K562 (cell line): ENCODE measurements around the gene MALSU1. TPM values are rescaled to one million over a fixed set of nuclear protein-coding genes. Genes with fewer than 3 reads are reported as not detected.

Experiments
- ATAC-seq: fragments of 200-7000 bp; cut with Tn5 transposase; 3 replicates; pipeline ENCODE4 v1.9.1; 2020; ENCODE audit warnings: moderate library complexity
- BruUV-seq: library from RNA; stranded (reverse); fragments of 400-500 nt; replicated peaks from 2 replicates; lab custom pipeline; 2021; lab: Mats Ljungman, UMichigan
- CTCF ChIA-PET: fragments of 300-600 bp; formaldehyde crosslinking; extraction: SDS; loops from one replicate; lab custom pipeline; 2021; ENCODE audit warnings: low intra/inter-chr PET ratio; lab: Yijun Ruan, JAX
- POLR2A ChIA-PET: fragments of 300-600, 350-650 bp; sonication (Branson Sonifier 250); formaldehyde crosslinking; extraction: SDS; loops from one replicate; lab custom pipeline; 2021; ENCODE audit warnings: antibody characterized with exemption, inconsistent platforms; lab: Yijun Ruan, JAX
- DNase-seq, 4 experiments: peaks; one replicate each; pipeline versions ENCODE4 v3.0.0 to v3.0.0-alpha.2; 2011 to 2018; ENCODE audit warnings: low spot score in 3 of 4, mixed read lengths in 3 of 4; ENCODE audit errors: extremely low read depth in 1 of 4
- FAIRE-seq: peaks from 2 replicates; lab custom pipeline; 2011; peaks lifted over from hg19 to GRCh38; lab: Jason Lieb, UNC
- H2AFZ ChIP-seq: 2 replicates; pipeline ENCODE4 v1.6.0; 2011; ENCODE audit warnings: low read depth, low read length, control low read depth, inconsistent platforms
- H3K27ac ChIP-seq: fragments of 200-600 bp; 3 replicates; pipeline ENCODE4 v1.8.0; 2011; ENCODE audit warnings: low read depth, mild to moderate bottlenecking, control low read depth, inconsistent platforms, low read length, moderate library complexity, mixed read lengths; ENCODE audit errors: extremely low read depth
- H3K27me3 ChIP-seq, 2 experiments: fragments of 300-600 bp in 1 of 2; 2 replicates in 1 of 2; 3 replicates in 1 of 2; pipeline versions ENCODE4 v1.6.0 to v1.8.0; 2011; ENCODE audit warnings: inconsistent platforms in 2 of 2, low read length in 2 of 2, mild to moderate bottlenecking in 1 of 2, mixed read lengths in 1 of 2, moderate library complexity in 1 of 2; ENCODE audit not compliant: control insufficient read depth in 2 of 2, insufficient read depth in 2 of 2
- H3K36me3 ChIP-seq: fragments of 300-600 bp; 3 replicates; pipeline ENCODE4 v1.8.0; 2011; ENCODE audit warnings: mild to moderate bottlenecking, low read length, inconsistent platforms; ENCODE audit not compliant: control insufficient read depth, insufficient read depth
- H3K4me1 ChIP-seq, 2 experiments: fragments of 200-600 bp in 1 of 2; replicated peaks in 1 of 2; 2 replicates in 1 of 2; 3 replicates in 1 of 2; pipeline versions ENCODE4 v1.5.1 to v1.8.0; 2011; ENCODE audit warnings: inconsistent platforms in 2 of 2, low read length in 2 of 2, mild to moderate bottlenecking in 1 of 2, mixed read lengths in 1 of 2, moderate library complexity in 1 of 2; ENCODE audit not compliant: control insufficient read depth in 2 of 2, insufficient read depth in 2 of 2
- H3K4me2 ChIP-seq: 2 replicates; pipeline ENCODE4 v1.6.1; 2011; ENCODE audit warnings: low read length, control low read depth, inconsistent platforms, mixed read lengths; ENCODE audit not compliant: insufficient read depth
- H3K4me3 ChIP-seq: fragments of 200-600 bp; sonication (generic), shearing (Covaris generic); 2 replicates; pipeline ENCODE4 v1.5.1; 2016; ENCODE audit warnings: control low read depth, inconsistent platforms
- H3K79me2 ChIP-seq: fragments of 200-600 bp; 3 replicates; pipeline ENCODE4 v1.8.0; 2011; ENCODE audit warnings: low read length, inconsistent platforms; ENCODE audit not compliant: control insufficient read depth, insufficient read depth
- H3K9ac ChIP-seq, 2 experiments: 2 replicates each; pipeline versions ENCODE4 v1.6.0 to v1.6.1; 2011; ENCODE audit warnings: low read depth in 2 of 2, low read length in 2 of 2, control low read depth in 1 of 2, inconsistent platforms in 1 of 2, mild to moderate bottlenecking in 1 of 2, mixed read lengths in 1 of 2; ENCODE audit not compliant: insufficient read depth in 1 of 2
- H3K9me1 ChIP-seq: one replicate; pipeline ENCODE4 v1.6.0; 2011; ENCODE audit warnings: inconsistent platforms, mild to moderate bottlenecking, low read length, moderate library complexity; ENCODE audit not compliant: control insufficient read depth, insufficient read depth
- H3K9me3 ChIP-seq: replicated peaks from 2 replicates; pipeline ENCODE4 v1.5.1; 2011; ENCODE audit warnings: low read depth, low read length, inconsistent platforms; ENCODE audit not compliant: control insufficient read depth, insufficient read depth
- H4K20me1 ChIP-seq: replicated peaks from 2 replicates; pipeline ENCODE4 v1.6.1; 2011; ENCODE audit warnings: low read length, inconsistent platforms, mixed read lengths; ENCODE audit not compliant: control insufficient read depth, insufficient read depth
- FOS ChIP-seq: IDR thresholded peaks from 3 replicates; pipeline ENCODE4 v1.6.1; 2011; ENCODE audit not compliant: insufficient read length; ENCODE audit errors: extremely low read depth
- FOSL1 ChIP-seq: fragments of 200-800 bp; sonication (Bioruptor generic); conservative IDR thresholded peaks from 2 replicates; pipeline ENCODE4 v1.6.1; 2016; ENCODE audit warnings: missing genetic modification characterization, missing compliant biosample characterization
- HMGXB4 ChIP-seq: sonication (generic); formaldehyde crosslinking; IDR thresholded peaks from 2 replicates; pipeline ENCODE4 v1.8.1; 2023; ENCODE audit warnings: mild to moderate bottlenecking, missing genetic modification reagents
- HNRNPK ChIP-seq: fragments of 200-400 bp; formaldehyde crosslinking; IDR thresholded peaks from one replicate; pipeline ENCODE4 v1.6.1; 2018; ENCODE audit warnings: mild to moderate bottlenecking, low read depth, low read length; ENCODE audit not compliant: poor library complexity, severe bottlenecking
- IRF1 ChIP-seq: sonication (generic); formaldehyde crosslinking; IDR thresholded peaks from 2 replicates; pipeline ENCODE4 v1.8.0; 2022; ENCODE audit warnings: missing genetic modification reagents, mild to moderate bottlenecking, borderline replicate concordance
- PCBP2 ChIP-seq: fragments of 200-400 bp; formaldehyde crosslinking; IDR thresholded peaks from 2 replicates; pipeline ENCODE4 v1.6.1; 2018; ENCODE audit warnings: low read length, low read depth, mild to moderate bottlenecking, moderate library complexity; ENCODE audit not compliant: poor library complexity, severe bottlenecking
- RBM25 ChIP-seq: fragments of 200-400 bp; formaldehyde crosslinking; IDR thresholded peaks from 2 replicates; pipeline ENCODE4 v1.6.1; 2018; ENCODE audit warnings: low read length, low read depth, moderate library complexity; ENCODE audit not compliant: severe bottlenecking
- UBTF ChIP-seq, 2 experiments: IDR thresholded peaks; 2 replicates each; pipeline ENCODE4 v1.6.1; 2012; ENCODE audit warnings: improper control_type of control experiment in 2 of 2, low read depth in 2 of 2, low read length in 2 of 2, borderline replicate concordance in 1 of 2
- ZNF639 ChIP-seq, 2 experiments: fragments of 200-800 bp in 1 of 2; sonication (Bioruptor generic) in 1 of 2; sonication (generic) in 1 of 2; formaldehyde crosslinking in 1 of 2; IDR thresholded peaks in 1 of 2; conservative IDR thresholded peaks in 1 of 2; 2 replicates each; pipeline versions ENCODE4 v1.5.0 to v1.6.1; 2016 to 2020; ENCODE audit warnings: missing compliant biosample characterization in 1 of 2, missing genetic modification characterization in 1 of 2, missing genetic modification reagents in 1 of 2
- WGBS: fragments of 100-300 bp; shearing (Covaris generic); methylation state at CpG from one replicate; pipeline ENCODE4 v1.1.6; 2016; ENCODE audit warnings: low coverage, mixed read lengths; ENCODE audit not compliant: insufficient coverage; ENCODE audit errors: missing lambda C conversion rate; 5-methylcytosine and 5-hydroxymethylcytosine counted together
- in situ Hi-C: fragments of 300-500 bp; cut with MboI; formaldehyde crosslinking; loops from 4 replicates; pipeline ENCODE4 v1.15.0; 2018; ENCODE audit warnings: inconsistent platforms, mixed read lengths
- intact Hi-C: fragments of 100-400 bp; cut with micrococcal nuclease; formaldehyde crosslinking; loops from 2 replicates; pipeline ENCODE4 v1.14.2; 2022
- polyA plus RNA-seq, 8 experiments: library from polyadenylated mRNA; depleted of rRNA in 4 of 8; stranded (reverse) in 5 of 8; unstranded in 3 of 8; fragments of >200 nt; fragmentation: Nextera tagmentation in 2 of 8; fragmentation: Illumina TruSeq in 1 of 8; extraction: Ambion mirVana in 2 of 8; extraction: Trizol in 1 of 8; gene quantifications; 2 replicates each; pipeline versions ENCODE4 v1.2.1 to v1.2.3, GENCODE V29; 2011 to 2014; ENCODE audit warnings: inconsistent platforms in 1 of 8, missing spikeins in 1 of 8
- total RNA-seq, 7 experiments: library from RNA; depleted of rRNA in 6 of 7; stranded (reverse); fragments of >200 nt in 6 of 7; fragmentation: Illumina TruSeq in 2 of 7; extraction: Trizol in 2 of 7; gene quantifications; 2 replicates each; pipeline versions ENCODE4 v1.2.1 to v1.2.3, GENCODE V29; 2011 to 2021; ENCODE audit warnings: low replicate concordance in 1 of 7

MALSU1 gene
- total and polyA plus RNA-seq, 9 of the 15 experiments (the other 6 are each of a cell fraction or from before 2014, with no cell fraction given) = 12.3 to 308 (median 81.2) TPM

- intact Hi-C loops (no loop called here), in situ Hi-C loops (no loop called here)
- DNase-seq (peak in 1 of 4 experiments; percentile 44), FAIRE-seq (no peak), ATAC-seq (peak; percentile 75)
- CTCF ChIA-PET = no interaction called here
- POLR2A ChIA-PET = no interaction called here
- Histone ChIP-seq H3K79me2 (no peaks in the 10 kb centered on the region), H3K9ac (no peak overlapping the region), H3K4me1 (no peaks in the 10 kb centered on the region; a peak in 1 of 5 replicates), H2AFZ (peak overlapping the region; percentile 44), H3K9me3 (no peaks in the 10 kb centered on the region), H3K27me3 (no peaks in the 10 kb centered on the region), H3K4me2 (no peak overlapping the region), H3K9me1 (no peaks in the 10 kb centered on the region), H4K20me1 (no peaks in the 10 kb centered on the region), H3K27ac (no peak overlapping the region), H3K36me3 (no peaks in the 10 kb centered on the region), H3K4me3 (no peak overlapping the region)
- no TSS peak for BruUV-seq
- 58% methylated on average over 16 of the region's 18 CpGs for WGBS
- TF ChIP-seq RBM25 = peak; percentile 56
- no peak for TF ChIP-seq UBTF (IDR thresholded peaks at IDR 0.05; ENCODE audit: borderline replicate concordance in 1 of 2, low read depth in 2 of 2, low read length in 2 of 2)
- no peak for TF ChIP-seq HMGXB4 (CRISPR knock-in tag)
- TF ChIP-seq FOSL1 (tag) = no peak
- TF ChIP-seq ZNF639 (CRISPR knock-in tag; conservative IDR thresholded peaks at IDR 0.05 in 1 of 2, IDR thresholded peaks at IDR 0.05 in 1 of 2) = no peak
- TF ChIP-seq HNRNPK = peak; percentile 56
- TF ChIP-seq FOS = peak; percentile 9
- peak; percentile 67 for TF ChIP-seq PCBP2
- no peak for TF ChIP-seq IRF1
These were observed 13.2 kb upstream of the MALSU1 start for GRCh38 chr7:23285657-23286646.
